ENCODE measurements around the gene CFAP52.
A peak's percentile ranks its signal among the peaks of the same experiment; 100 is the strongest.
"Not testable (repeated sequence)": the region's sequence is repeated elsewhere in the genome, so short reads cannot be mapped to it uniquely, and the experiment has no call there.

Gene CFAP52

GRCh38 chr17:9568957-9569588, 7.4 kb upstream of the CFAP52 start:
- Histone ChIP-seq H3K4me1 (ENCODE audit: control insufficient read depth, insufficient read depth, low read length) (no peaks in the 10 kb centered on the region), H3K27ac (ENCODE audit: low read length) (no peak overlapping the region), H3K36me3 (ENCODE audit: control insufficient read depth, insufficient read depth, low read length) (no peaks in the 10 kb centered on the region; the same call in 1 of the 2 replicates), H3K4me3 (ENCODE audit: low read length) (no peak overlapping the region), H3K27me3 (ENCODE audit: control insufficient read depth, insufficient read depth, low read length) (no peaks in the 10 kb centered on the region), H3K9me3 (ENCODE audit: control insufficient read depth, insufficient read depth, low read length) (no peaks in the 10 kb centered on the region)
- no peak for DNase-seq (ENCODE audit: low read depth, low spot score)
- no CpG with 5 or more reads among the region's 11 CpGs for WGBS (ENCODE audit: insufficient coverage, insufficient read length)

- WGBS (ENCODE audit: insufficient coverage, insufficient read length), result no CpG with 5 or more reads among the region's 10 CpGs
- Histone ChIP-seq H3K4me1 (ENCODE audit: control insufficient read depth, insufficient read depth, low read length) (no peaks in the 10 kb centered on the region), H3K4me3 (ENCODE audit: low read length) (no peak overlapping the region), H3K27me3 (ENCODE audit: control insufficient read depth, insufficient read depth, low read length) (no peaks in the 10 kb centered on the region), H3K27ac (ENCODE audit: low read length) (no peak overlapping the region), H3K9me3 (ENCODE audit: control insufficient read depth, insufficient read depth, low read length) (no peaks in the 10 kb centered on the region), H3K36me3 (ENCODE audit: control insufficient read depth, insufficient read depth, low read length) (no peaks in the 10 kb centered on the region; the same call in 1 of the 2 replicates)
- no peak for DNase-seq (ENCODE audit: low read depth, low spot score)
Observed at GRCh38 chr17:9571201-9571600, 5.2 kb upstream of the CFAP52 start.

GRCh38 chr17:9575381-9576101, 901 bp upstream of the CFAP52 start, which contains the start of gene STX8:
STX8 (minus strand) TSS chr17:9575820; CDS start chr17:9575808, 12 bp downstream.
- Histone ChIP-seq H3K4me1 (ENCODE audit: control insufficient read depth, insufficient read depth, low read length) (no peaks in the 10 kb centered on the region), H3K27ac (ENCODE audit: low read length) (no peak within 1 kb of the TSS), H3K36me3 (ENCODE audit: control insufficient read depth, insufficient read depth, low read length) (no peaks in the 10 kb centered on the region), H3K27me3 (ENCODE audit: control insufficient read depth, insufficient read depth, low read length) (no peaks in the 10 kb centered on the region), H3K9me3 (ENCODE audit: control insufficient read depth, insufficient read depth, low read length) (no peaks in the 10 kb centered on the region), H3K4me3 (ENCODE audit: low read length) (peak within 1 kb of the TSS; percentile 98)
- peak; percentile 35 for DNase-seq (ENCODE audit: low read depth, low spot score)
- WGBS (ENCODE audit: insufficient coverage, insufficient read length), result no CpG with 5 or more reads among the region's 42 CpGs

- Histone ChIP-seq H3K9me3 (ENCODE audit: control insufficient read depth, insufficient read depth, low read length) (no peaks in the 10 kb centered on the region), H3K27me3 (ENCODE audit: control insufficient read depth, insufficient read depth, low read length) (no peaks in the 10 kb centered on the region), H3K27ac (ENCODE audit: low read length) (no peak overlapping the region), H3K36me3 (ENCODE audit: control insufficient read depth, insufficient read depth, low read length) (no peaks in the 10 kb centered on the region), H3K4me3 (ENCODE audit: low read length) (no peak overlapping the region), H3K4me1 (ENCODE audit: control insufficient read depth, insufficient read depth, low read length) (no peaks in the 10 kb centered on the region)
- no peak for DNase-seq (ENCODE audit: low read depth, low spot score)
- 100% methylated on average over 1 of the region's 4 CpGs for WGBS (ENCODE audit: insufficient coverage, insufficient read length)
Observed at GRCh38 chr17:9577373-9577709, 899 bp downstream of the CFAP52 start.

- no peak for DNase-seq (ENCODE audit: low read depth, low spot score)
- H3K27ac ChIP-seq (ENCODE audit: low read length), result no peak overlapping the region
- no peak overlapping the region for H3K4me3 ChIP-seq (ENCODE audit: low read length)
- H3K4me1 ChIP-seq (ENCODE audit: control insufficient read depth, insufficient read depth, low read length), result no peaks in the 10 kb centered on the region
- no peaks in the 10 kb centered on the region for H3K36me3 ChIP-seq (ENCODE audit: control insufficient read depth, insufficient read depth, low read length)
- H3K27me3 ChIP-seq (ENCODE audit: control insufficient read depth, insufficient read depth, low read length), result no peaks in the 10 kb centered on the region
- no CpG with 5 or more reads among the region's 10 CpGs for WGBS (ENCODE audit: insufficient coverage, insufficient read length)
- no peaks in the 10 kb centered on the region for H3K9me3 ChIP-seq (ENCODE audit: control insufficient read depth, insufficient read depth, low read length)
Observed at GRCh38 chr17:9587969-9588656, 11.7 kb downstream of the CFAP52 start.

GRCh38 chr17:9594065-9594464, 17.6 kb downstream of the CFAP52 start:
- Histone ChIP-seq H3K27me3 (ENCODE audit: control insufficient read depth, insufficient read depth, low read length) (no peaks in the 10 kb centered on the region), H3K4me1 (ENCODE audit: control insufficient read depth, insufficient read depth, low read length) (no peaks in the 10 kb centered on the region), H3K36me3 (ENCODE audit: control insufficient read depth, insufficient read depth, low read length) (no peaks in the 10 kb centered on the region), H3K9me3 (ENCODE audit: control insufficient read depth, insufficient read depth, low read length) (no peaks in the 10 kb centered on the region), H3K4me3 (ENCODE audit: low read length) (no peak overlapping the region), H3K27ac (ENCODE audit: low read length) (no peak overlapping the region)
- WGBS (ENCODE audit: insufficient coverage, insufficient read length), result no CpG with 5 or more reads among the region's 6 CpGs
- no peak for DNase-seq (ENCODE audit: low read depth, low spot score)

- no CpG with 5 or more reads among the region's 5 CpGs for WGBS (ENCODE audit: insufficient coverage, insufficient read length)
- not testable (repeated sequence) for H3K27ac ChIP-seq (ENCODE audit: low read length)
Observed at GRCh38 chr17:9597638-9598037, 21.2 kb downstream of the CFAP52 start.

GRCh38 chr17:9598661-9599060, 22.2 kb downstream of the CFAP52 start:
- Histone ChIP-seq H3K36me3 (ENCODE audit: control insufficient read depth, insufficient read depth, low read length) (no peaks in the 10 kb centered on the region), H3K27ac (ENCODE audit: low read length) (no peak overlapping the region), H3K4me1 (ENCODE audit: control insufficient read depth, insufficient read depth, low read length) (no peaks in the 10 kb centered on the region), H3K9me3 (ENCODE audit: control insufficient read depth, insufficient read depth, low read length) (no peaks in the 10 kb centered on the region), H3K4me3 (ENCODE audit: low read length) (no peak overlapping the region), H3K27me3 (ENCODE audit: control insufficient read depth, insufficient read depth, low read length) (no peaks in the 10 kb centered on the region)
- WGBS (ENCODE audit: insufficient coverage, insufficient read length), result no CpG with 5 or more reads among the region's 4 CpGs
- DNase-seq (ENCODE audit: low read depth, low spot score), result no peak

More at GRCh38 chr17:9597638-9598037, 21.2 kb downstream of the CFAP52 start:
- H3K4me3 ChIP-seq (ENCODE audit: low read length); H3K4me1 ChIP-seq (ENCODE audit: control insufficient read depth, insufficient read depth, low read length); H3K36me3 ChIP-seq (ENCODE audit: control insufficient read depth, insufficient read depth, low read length); H3K9me3 ChIP-seq (ENCODE audit: control insufficient read depth, insufficient read depth, low read length); H3K27me3 ChIP-seq (ENCODE audit: control insufficient read depth, insufficient read depth, low read length); DNase-seq (ENCODE audit: low read depth, low spot score): not testable (repeated sequence)

GRCh38 chr17:9604583-9604982, 28.1 kb downstream of the CFAP52 start:
- not testable (repeated sequence) for DNase-seq (ENCODE audit: low read depth, low spot score); H3K27me3 ChIP-seq (ENCODE audit: control insufficient read depth, insufficient read depth, low read length); H3K9me3 ChIP-seq (ENCODE audit: control insufficient read depth, insufficient read depth, low read length); H3K27ac ChIP-seq (ENCODE audit: low read length); H3K36me3 ChIP-seq (ENCODE audit: control insufficient read depth, insufficient read depth, low read length); H3K4me1 ChIP-seq (ENCODE audit: control insufficient read depth, insufficient read depth, low read length); H3K4me3 ChIP-seq (ENCODE audit: low read length)
- WGBS (ENCODE audit: insufficient coverage, insufficient read length), result no CpG with 5 or more reads among the region's 5 CpGs

GRCh38 chr17:9606453-9606852, 30.0 kb downstream of the CFAP52 start:
- Histone ChIP-seq H3K9me3 (ENCODE audit: control insufficient read depth, insufficient read depth, low read length) (no peaks in the 10 kb centered on the region), H3K36me3 (ENCODE audit: control insufficient read depth, insufficient read depth, low read length) (no peaks in the 10 kb centered on the region), H3K4me3 (ENCODE audit: low read length) (no peak overlapping the region), H3K27ac (ENCODE audit: low read length) (no peak overlapping the region), H3K4me1 (ENCODE audit: control insufficient read depth, insufficient read depth, low read length) (no peaks in the 10 kb centered on the region), H3K27me3 (ENCODE audit: control insufficient read depth, insufficient read depth, low read length) (no peaks in the 10 kb centered on the region)
- no peak for DNase-seq (ENCODE audit: low read depth, low spot score)
- WGBS (ENCODE audit: insufficient coverage, insufficient read length), result no CpG with 5 or more reads among the region's 6 CpGs
